ENCODE measurements around the gene STK11IP. TPM values are rescaled to one million over a fixed set of nuclear protein-coding genes. Genes with fewer than 3 reads are reported as not detected.

The STK11IP gene
- total and polyA plus RNA-seq, 7 donors: 5.5 to 13.3 (median 9.0) TPM

DNA sequence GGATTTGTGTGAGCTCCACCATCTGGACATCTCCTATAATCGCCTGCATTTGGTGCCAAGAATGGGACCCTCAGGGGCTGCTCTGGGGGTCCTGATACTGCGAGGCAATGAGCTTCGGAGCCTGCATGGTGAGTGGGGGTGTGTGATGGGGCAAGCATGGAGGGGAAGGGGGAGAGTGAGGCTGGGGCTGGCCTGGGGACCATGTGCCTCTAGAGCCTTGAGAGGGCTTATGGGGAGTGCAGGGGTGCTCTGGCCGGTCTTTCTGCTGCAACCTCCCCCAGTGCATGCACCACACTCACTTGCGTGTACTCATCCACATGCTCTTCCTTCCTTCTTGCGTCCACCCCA is 7.9 kb downstream of the STK11IP start:
- intact Hi-C loops (cut with DNase I): no loop called here
- ATAC-seq: no peak
- H3K4me1 ChIP-seq: no peaks in the 10 kb centered on the region

GRCh38 chr2:219607931-219608330 is 10.3 kb downstream of the STK11IP start:
- H3K9me3 ChIP-seq: no peaks in the 10 kb centered on the region
- no peak overlapping the region for H3K4me3 ChIP-seq
- no peaks in the 10 kb centered on the region for H3K4me1 ChIP-seq
- H3K36me3 ChIP-seq (ENCODE audit: insufficient read depth in 1 of 2, low read depth in 1 of 2): peaks cover 5 to 83% of the 10 kb centered on the region in 2 donors
- 93 to 94% (median 93%) methylated on average over 15 of the region's 15 CpGs for WGBS, 3 donors
- H3K27ac ChIP-seq: no peak overlapping the region
- TF ChIP-seq, protein P1, sequence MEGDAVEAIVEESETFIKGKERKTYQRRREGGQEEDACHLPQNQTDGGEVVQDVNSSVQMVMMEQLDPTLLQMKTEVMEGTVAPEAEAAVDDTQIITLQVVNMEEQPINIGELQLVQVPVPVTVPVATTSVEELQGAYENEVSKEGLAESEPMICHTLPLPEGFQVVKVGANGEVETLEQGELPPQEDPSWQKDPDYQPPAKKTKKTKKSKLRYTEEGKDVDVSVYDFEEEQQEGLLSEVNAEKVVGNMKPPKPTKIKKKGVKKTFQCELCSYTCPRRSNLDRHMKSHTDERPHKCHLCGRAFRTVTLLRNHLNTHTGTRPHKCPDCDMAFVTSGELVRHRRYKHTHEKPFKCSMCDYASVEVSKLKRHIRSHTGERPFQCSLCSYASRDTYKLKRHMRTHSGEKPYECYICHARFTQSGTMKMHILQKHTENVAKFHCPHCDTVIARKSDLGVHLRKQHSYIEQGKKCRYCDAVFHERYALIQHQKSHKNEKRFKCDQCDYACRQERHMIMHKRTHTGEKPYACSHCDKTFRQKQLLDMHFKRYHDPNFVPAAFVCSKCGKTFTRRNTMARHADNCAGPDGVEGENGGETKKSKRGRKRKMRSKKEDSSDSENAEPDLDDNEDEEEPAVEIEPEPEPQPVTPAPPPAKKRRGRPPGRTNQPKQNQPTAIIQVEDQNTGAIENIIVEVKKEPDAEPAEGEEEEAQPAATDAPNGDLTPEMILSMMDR (IDR thresholded peaks at IDR 0.05): no peak
- ATAC-seq (no peak), DNase-seq (no peak)
- intact Hi-C loops (cut with DNase I): no loop called here
- no peaks in the 10 kb centered on the region for H3K27me3 ChIP-seq (ENCODE audit: insufficient read depth in 3 of 3, low read length in 2 of 3)

More for the DNA sequence above, 7.9 kb downstream of the STK11IP start:
- H3K27me3 ChIP-seq (ENCODE audit: insufficient read depth in 3 of 3, low read length in 2 of 3): no peaks in the 10 kb centered on the region
- H3K27ac ChIP-seq: no peak overlapping the region
- WGBS, 3 donors: 82 to 84% (median 84%) methylated on average over 6 of the region's 6 CpGs
- TF ChIP-seq, protein P1 (IDR thresholded peaks at IDR 0.05): no peak
- no peaks in the 10 kb centered on the region for H3K9me3 ChIP-seq
- DNase-seq: no peak
- no peak overlapping the region for H3K4me3 ChIP-seq
- peaks cover 0 to 89% of the 10 kb centered on the region in 2 donors for H3K36me3 ChIP-seq (ENCODE audit: insufficient read depth in 1 of 2, low read depth in 1 of 2)

DNA sequence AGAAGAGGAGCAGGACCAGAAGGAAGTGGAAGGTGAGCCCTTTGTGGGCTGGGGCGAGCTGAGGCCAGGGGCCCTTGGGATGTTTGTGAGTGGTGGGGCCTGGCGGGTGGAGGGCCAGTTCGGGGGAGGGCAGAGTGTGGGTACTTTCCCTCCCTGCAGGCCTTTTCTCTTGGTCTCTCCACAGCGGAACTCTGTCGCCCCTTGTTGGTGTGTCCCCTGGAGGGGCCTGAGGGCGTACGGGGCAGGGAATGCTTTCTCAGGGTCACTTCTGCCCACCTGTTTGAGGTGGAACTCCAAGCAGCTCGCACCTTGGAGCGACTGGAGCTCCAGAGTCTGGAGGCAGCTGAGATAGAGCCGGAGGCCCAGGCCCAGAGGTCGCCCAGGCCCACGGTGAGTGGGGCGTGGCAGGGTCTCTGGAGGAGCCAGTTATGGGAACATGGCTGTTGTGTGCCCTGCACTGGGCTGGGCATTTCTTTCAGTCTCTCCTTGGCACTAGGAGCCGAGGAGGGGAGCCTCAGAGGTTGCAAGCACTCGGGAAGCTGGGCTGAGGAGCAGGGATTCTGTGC is 10.8 kb downstream of the STK11IP start:
- intact Hi-C loops (cut with DNase I): no loop called here
- no peaks in the 10 kb centered on the region for H3K4me1 ChIP-seq
- no peaks in the 10 kb centered on the region for H3K27me3 ChIP-seq (ENCODE audit: insufficient read depth in 3 of 3, low read length in 2 of 3)
- H3K4me3 ChIP-seq: no peak overlapping the region
- no peak for DNase-seq
- 86 to 95% (median 87%) methylated on average over 11 to 15 of the region's 15 CpGs for WGBS, 3 donors
- peaks cover 5 to 79% of the 10 kb centered on the region in 2 donors for H3K36me3 ChIP-seq (ENCODE audit: insufficient read depth in 1 of 2, low read depth in 1 of 2)
- no peaks in the 10 kb centered on the region for H3K9me3 ChIP-seq
- ATAC-seq: no peak
- H3K27ac ChIP-seq: no peak overlapping the region
- TF ChIP-seq, protein P1 (IDR thresholded peaks at IDR 0.05): no peak

GRCh38 chr2:219609149-219609750 is 11.6 kb downstream of the STK11IP start:
- WGBS, 3 donors: 76 to 86% (median 77%) methylated on average over 13 of the region's 13 CpGs
- Histone ChIP-seq H3K36me3 (ENCODE audit: insufficient read depth in 1 of 2, low read depth in 1 of 2) (peaks cover 5 to 77% of the 10 kb centered on the region in 2 donors), H3K4me1 (no peaks in the 10 kb centered on the region)

More at GRCh38 chr2:219609149-219609750, 11.6 kb downstream of the STK11IP start:
- TF ChIP-seq, protein P1 (IDR thresholded peaks at IDR 0.05): no peak
- Histone ChIP-seq H3K9me3 (no peaks in the 10 kb centered on the region), H3K27ac (no peak overlapping the region), H3K4me3 (no peak overlapping the region), H3K27me3 (ENCODE audit: insufficient read depth in 3 of 3, low read length in 2 of 3) (no peaks in the 10 kb centered on the region)
- intact Hi-C loops (cut with DNase I): no loop called here
- ATAC-seq (no peak), DNase-seq (no peak)

Measured in psoas muscle (tissue), 8 donors.